ENCODE results near the gene ALKBH5.
A peak's percentile ranks its signal among the peaks of the same experiment; 100 is the strongest.

The ALKBH5 gene

GRCh38 chr17:18183334-18184142 is at the start of gene ALKBH5:
ALKBH5 (plus strand) TSS chr17:18183828; CDS start chr17:18184244, 416 bp downstream.
- DNase-seq (ENCODE audit: insufficient read length, low spot score) (peak; percentile 93), FAIRE-seq (peak; percentile 95)

GRCh38 chr17:18136357-18136756 is 47.3 kb upstream of the ALKBH5 start:
- DNase-seq (ENCODE audit: insufficient read length, low spot score) (no peak), FAIRE-seq (no peak)

- no peak for DNase-seq (ENCODE audit: insufficient read length, low spot score)
- FAIRE-seq, result no peak
Observed at GRCh38 chr17:18138065-18138749, 45.4 kb upstream of the ALKBH5 start.

- FAIRE-seq, result no peak
Observed at GRCh38 chr17:18139092-18139491, 44.5 kb upstream of the ALKBH5 start.

GRCh38 chr17:18139498-18139897 is 44.1 kb upstream of the ALKBH5 start:
- no peak for FAIRE-seq
- no peak for DNase-seq (ENCODE audit: insufficient read length, low spot score)

More at GRCh38 chr17:18139092-18139491, 44.5 kb upstream of the ALKBH5 start:
- DNase-seq (ENCODE audit: insufficient read length, low spot score), result no peak

- DNase-seq (ENCODE audit: insufficient read length, low spot score), result no peak
- no peak for FAIRE-seq
Observed at GRCh38 chr17:18139949-18140348, 43.7 kb upstream of the ALKBH5 start.

- DNase-seq (ENCODE audit: insufficient read length, low spot score) (no peak), FAIRE-seq (no peak)
Observed at GRCh38 chr17:18140648-18141047, 43.0 kb upstream of the ALKBH5 start.

GRCh38 chr17:18141210-18141803 is 42.3 kb upstream of the ALKBH5 start:
- FAIRE-seq (peak; percentile 76), DNase-seq (ENCODE audit: insufficient read length, low spot score) (no peak)

GRCh38 chr17:18142417-18142816 is 41.2 kb upstream of the ALKBH5 start:
- no peak for FAIRE-seq
- DNase-seq (ENCODE audit: insufficient read length, low spot score), result no peak

GRCh38 chr17:18143044-18143936 is 40.3 kb upstream of the ALKBH5 start:
- FAIRE-seq (no peak), DNase-seq (ENCODE audit: insufficient read length, low spot score) (no peak)

GRCh38 chr17:18144261-18144660 is 39.4 kb upstream of the ALKBH5 start:
- FAIRE-seq, result no peak
- no peak for DNase-seq (ENCODE audit: insufficient read length, low spot score)

- no peak for FAIRE-seq
Observed at GRCh38 chr17:18144855-18145254, 38.8 kb upstream of the ALKBH5 start.

GRCh38 chr17:18145811-18146210 is 37.8 kb upstream of the ALKBH5 start:
- DNase-seq (ENCODE audit: insufficient read length, low spot score) (no peak), FAIRE-seq (no peak)

More at GRCh38 chr17:18144855-18145254, 38.8 kb upstream of the ALKBH5 start:
- no peak for DNase-seq (ENCODE audit: insufficient read length, low spot score)

- no peak for FAIRE-seq
- DNase-seq (ENCODE audit: insufficient read length, low spot score), result no peak
Observed at GRCh38 chr17:18146259-18146658, 37.4 kb upstream of the ALKBH5 start.

- FAIRE-seq, result no peak
Observed at GRCh38 chr17:18146980-18147379, 36.6 kb upstream of the ALKBH5 start.

GRCh38 chr17:18148586-18148985 is 35.0 kb upstream of the ALKBH5 start:
- DNase-seq (ENCODE audit: insufficient read length, low spot score), result no peak
- no peak for FAIRE-seq

More at GRCh38 chr17:18146980-18147379, 36.6 kb upstream of the ALKBH5 start:
- no peak for DNase-seq (ENCODE audit: insufficient read length, low spot score)

GRCh38 chr17:18151290-18151689 is 32.3 kb upstream of the ALKBH5 start:
- DNase-seq (ENCODE audit: insufficient read length, low spot score), result no peak
- FAIRE-seq, result no peak

GRCh38 chr17:18155179-18155578 is 28.4 kb upstream of the ALKBH5 start:
- DNase-seq (ENCODE audit: insufficient read length, low spot score) (no peak), FAIRE-seq (no peak)

GRCh38 chr17:18156171-18156975 is 27.3 kb upstream of the ALKBH5 start:
- FAIRE-seq (no peak), DNase-seq (ENCODE audit: insufficient read length, low spot score) (no peak)

GRCh38 chr17:18156976-18157280 is 26.7 kb upstream of the ALKBH5 start:
- no peak for DNase-seq (ENCODE audit: insufficient read length, low spot score)
- no peak for FAIRE-seq

All from GM19239 (cell line).